HEK293T (cell line): ENCODE results near the gene PAQR6.

Experiments used
- SP1 ChIP-seq: fragments of 450-650 bp; IDR thresholded peaks from 2 replicates; pipeline ENCODE4 v1.6.1; 2017
- TF ChIP-seq, protein P1 (sequence below): fragments of 450-650 bp; IDR thresholded peaks from 2 replicates; pipeline ENCODE4 v1.6.1; 2016

DNA sequence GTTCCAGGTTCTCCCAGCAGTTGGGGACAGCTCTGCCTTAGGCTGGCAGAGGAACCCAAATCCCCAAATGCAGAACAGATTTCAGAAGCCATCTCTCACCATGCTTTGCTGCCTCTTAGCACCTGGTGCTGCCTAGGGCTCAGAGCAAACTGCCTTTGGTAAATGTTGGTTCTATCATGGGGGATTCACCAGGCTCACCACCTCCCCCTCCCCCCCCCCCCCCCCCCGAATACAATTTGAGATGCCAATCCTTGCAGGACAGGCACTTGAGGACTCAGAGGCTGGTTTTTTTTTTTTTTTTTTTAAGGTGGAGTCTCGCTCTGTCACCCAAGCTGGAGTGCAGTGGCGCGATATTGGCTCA is 447 bp upstream of the PAQR6 start:
- TF ChIP-seq SP1 = no peak
- TF ChIP-seq, protein P1, sequence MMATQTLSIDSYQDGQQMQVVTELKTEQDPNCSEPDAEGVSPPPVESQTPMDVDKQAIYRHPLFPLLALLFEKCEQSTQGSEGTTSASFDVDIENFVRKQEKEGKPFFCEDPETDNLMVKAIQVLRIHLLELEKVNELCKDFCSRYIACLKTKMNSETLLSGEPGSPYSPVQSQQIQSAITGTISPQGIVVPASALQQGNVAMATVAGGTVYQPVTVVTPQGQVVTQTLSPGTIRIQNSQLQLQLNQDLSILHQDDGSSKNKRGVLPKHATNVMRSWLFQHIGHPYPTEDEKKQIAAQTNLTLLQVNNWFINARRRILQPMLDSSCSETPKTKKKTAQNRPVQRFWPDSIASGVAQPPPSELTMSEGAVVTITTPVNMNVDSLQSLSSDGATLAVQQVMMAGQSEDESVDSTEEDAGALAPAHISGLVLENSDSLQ = no peak
